Prostate gland (tissue), 2 donors: ENCODE results near the gene CNTN5. TPM values are rescaled to one million over a fixed set of nuclear protein-coding genes. Genes with fewer than 3 reads are reported as not detected.

Experiments
- DNase-seq: peaks from one replicate; pipeline ENCODE4 v3.0.0-alpha.2; 2019; ENCODE audit warnings: low spot score
- H3K27ac ChIP-seq, 2 donors: fragments of 200-600 bp; sonication (generic); 2 replicates each; pipeline ENCODE4 v1.5.1; 2017 to 2019
- H3K27me3 ChIP-seq: fragments of 200-600 bp; sonication (generic); replicated peaks from 2 replicates; pipeline ENCODE4 v1.5.1; 2019; ENCODE audit not compliant: insufficient read depth
- H3K36me3 ChIP-seq, 2 donors: fragments of 200-600 bp; sonication (generic); 1 replicate in 1 of 2; 2 replicates in 1 of 2; pipeline versions ENCODE4 v1.5.1 to v1.8.1; 2017 to 2019
- H3K4me1 ChIP-seq: fragments of 200-600 bp; sonication (generic); replicated peaks from 2 replicates; pipeline ENCODE4 v1.5.1; 2019
- H3K4me3 ChIP-seq, 2 donors: fragments of 200-600 bp; sonication (generic); 2 replicates each; pipeline ENCODE4 v1.5.1; 2017 to 2019
- H3K9me3 ChIP-seq: fragments of 200-600 bp; sonication (generic); 2 replicates; pipeline ENCODE4 v1.5.1; 2017
- POLR2A ChIP-seq: fragments of 450-650 bp; IDR thresholded peaks from one replicate; pipeline ENCODE4 v1.6.1; 2016; ENCODE audit warnings: antibody characterized with exemption, mild to moderate bottlenecking
- POLR2AphosphoS5 ChIP-seq: sonication (generic); formaldehyde crosslinking; IDR thresholded peaks from one replicate; pipeline ENCODE4 v1.6.1; 2017; ENCODE audit warnings: antibody characterized with exemption
- WGBS: methylation state at CpG from one replicate; pipeline ENCODE4 v1.1.5; 2018; 5-methylcytosine and 5-hydroxymethylcytosine counted together
- intact Hi-C: fragments of 100-400 bp; cut with DNase I; formaldehyde crosslinking; loops from one replicate; pipeline ENCODE4 v1.14.2; 2022
- total RNA-seq, 2 donors: library from RNA; depleted of rRNA; stranded (reverse); fragments of >200 nt; gene quantifications; one replicate each; pipeline ENCODE4 v1.1.0, GENCODE V29; 2016
- TF ChIP-seq, protein P1 (sequence below), 4 experiments: fragments of 200-600 bp in 2 of 4; fragments of 450-650 bp in 2 of 4; sonication (generic) in 2 of 4; IDR thresholded peaks; 1 replicate in 3 of 4; 2 replicates in 1 of 4; pipeline ENCODE4 v1.5.1; 2016 to 2019; ENCODE audit warnings: antibody characterized with exemption in 4 of 4, mild to moderate bottlenecking in 2 of 4, moderate library complexity in 2 of 4

Gene CNTN5
- total RNA-seq, 2 donors from 2014 or later, result 1.0 TPM; not detected in 1

DNA sequence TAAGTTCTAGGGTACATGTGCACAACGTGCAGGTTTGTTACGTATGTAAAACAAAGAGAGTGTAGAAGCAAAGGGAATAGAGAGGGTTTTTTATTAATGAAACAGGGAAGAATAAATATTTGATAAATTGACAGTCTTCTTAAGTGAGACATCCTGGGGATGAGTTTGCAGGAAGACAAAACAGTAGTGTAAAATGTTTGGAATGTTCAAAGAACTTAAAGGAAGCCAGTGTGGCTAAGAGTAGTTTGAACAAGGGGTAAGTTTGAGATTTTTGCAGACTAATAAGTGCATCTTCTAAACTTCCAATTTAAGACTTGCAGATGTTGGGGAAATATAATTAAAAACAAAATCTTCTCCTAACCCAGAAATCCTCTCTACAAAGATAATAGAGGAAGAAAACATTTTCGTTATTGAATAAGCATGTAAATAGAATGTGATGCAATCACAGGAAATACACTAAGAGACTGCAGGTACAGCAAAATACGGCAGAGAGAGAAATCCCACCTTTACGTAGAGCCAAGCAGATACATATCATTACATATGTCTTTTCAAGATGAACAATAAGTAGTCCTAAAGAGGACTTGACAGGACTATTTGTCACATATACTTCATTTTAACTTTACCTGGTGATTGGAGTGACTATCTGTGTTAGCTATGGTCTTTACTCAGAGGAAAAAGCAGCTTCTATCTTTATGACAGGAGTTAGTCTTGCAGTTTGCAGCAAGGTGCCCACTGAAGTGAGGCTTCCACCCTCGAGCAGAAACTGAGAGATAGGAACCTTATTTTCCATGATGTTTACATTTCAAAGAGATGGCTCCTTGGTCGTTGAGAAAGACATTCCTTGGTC lies 402.1 kb downstream of the CNTN5 start:
- 37% methylated on average over 7 of the region's 7 CpGs for WGBS
- no peak overlapping the region for H3K27ac ChIP-seq

DNA sequence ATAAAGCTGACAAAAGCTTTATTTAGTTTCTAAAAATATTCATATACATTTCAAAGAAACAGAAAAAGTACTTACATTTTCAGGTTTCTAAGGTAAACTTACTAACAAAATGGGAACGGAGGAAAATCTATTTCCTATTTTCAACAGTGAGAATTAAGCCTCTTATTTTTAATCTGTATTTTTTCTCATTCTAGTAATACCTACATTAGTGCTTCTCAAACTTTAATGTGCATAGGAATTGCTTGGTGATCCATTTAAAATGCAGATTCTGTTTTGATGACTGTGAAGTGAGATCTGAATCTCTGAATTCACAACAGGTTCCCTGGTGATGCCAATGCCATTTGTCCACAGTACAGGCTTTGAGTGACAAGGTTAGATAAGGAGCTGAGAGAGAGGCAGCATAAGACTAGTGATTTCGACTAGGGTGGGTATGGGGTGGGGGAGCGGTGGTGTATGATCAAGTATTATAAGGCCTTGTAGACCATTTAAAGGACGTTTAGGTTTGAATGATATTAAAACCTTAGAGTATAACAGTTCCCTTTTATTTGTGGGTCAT lies 402.8 kb downstream of the CNTN5 start:
- DNase-seq, result no peak
- no peaks in the 10 kb centered on the region for H3K36me3 ChIP-seq
- no peaks in the 10 kb centered on the region for H3K27me3 ChIP-seq
- WGBS, result 67% methylated on average over 4 of the region's 4 CpGs
- intact Hi-C loops, result no loop called here
- no peak overlapping the region for H3K27ac ChIP-seq
- TF ChIP-seq POLR2AphosphoS5 (no peak), POLR2A (no peak)
- TF ChIP-seq, protein P1, sequence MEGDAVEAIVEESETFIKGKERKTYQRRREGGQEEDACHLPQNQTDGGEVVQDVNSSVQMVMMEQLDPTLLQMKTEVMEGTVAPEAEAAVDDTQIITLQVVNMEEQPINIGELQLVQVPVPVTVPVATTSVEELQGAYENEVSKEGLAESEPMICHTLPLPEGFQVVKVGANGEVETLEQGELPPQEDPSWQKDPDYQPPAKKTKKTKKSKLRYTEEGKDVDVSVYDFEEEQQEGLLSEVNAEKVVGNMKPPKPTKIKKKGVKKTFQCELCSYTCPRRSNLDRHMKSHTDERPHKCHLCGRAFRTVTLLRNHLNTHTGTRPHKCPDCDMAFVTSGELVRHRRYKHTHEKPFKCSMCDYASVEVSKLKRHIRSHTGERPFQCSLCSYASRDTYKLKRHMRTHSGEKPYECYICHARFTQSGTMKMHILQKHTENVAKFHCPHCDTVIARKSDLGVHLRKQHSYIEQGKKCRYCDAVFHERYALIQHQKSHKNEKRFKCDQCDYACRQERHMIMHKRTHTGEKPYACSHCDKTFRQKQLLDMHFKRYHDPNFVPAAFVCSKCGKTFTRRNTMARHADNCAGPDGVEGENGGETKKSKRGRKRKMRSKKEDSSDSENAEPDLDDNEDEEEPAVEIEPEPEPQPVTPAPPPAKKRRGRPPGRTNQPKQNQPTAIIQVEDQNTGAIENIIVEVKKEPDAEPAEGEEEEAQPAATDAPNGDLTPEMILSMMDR (IDR thresholded peaks at IDR 0.05), result no peak
- H3K4me1 ChIP-seq, result no peaks in the 10 kb centered on the region
- no peak overlapping the region for H3K4me3 ChIP-seq
- H3K9me3 ChIP-seq, result no peaks in the 10 kb centered on the region

More for the DNA sequence above, 402.1 kb downstream of the CNTN5 start:
- Histone ChIP-seq H3K36me3 (no peaks in the 10 kb centered on the region), H3K4me1 (no peaks in the 10 kb centered on the region), H3K27me3 (no peaks in the 10 kb centered on the region), H3K9me3 (no peaks in the 10 kb centered on the region), H3K4me3 (no peak overlapping the region)
- intact Hi-C loops, result no loop called here
- TF ChIP-seq POLR2AphosphoS5 (no peak), POLR2A (no peak)
- TF ChIP-seq, protein P1 (IDR thresholded peaks at IDR 0.05), result no peak
- no peak for DNase-seq

DNA sequence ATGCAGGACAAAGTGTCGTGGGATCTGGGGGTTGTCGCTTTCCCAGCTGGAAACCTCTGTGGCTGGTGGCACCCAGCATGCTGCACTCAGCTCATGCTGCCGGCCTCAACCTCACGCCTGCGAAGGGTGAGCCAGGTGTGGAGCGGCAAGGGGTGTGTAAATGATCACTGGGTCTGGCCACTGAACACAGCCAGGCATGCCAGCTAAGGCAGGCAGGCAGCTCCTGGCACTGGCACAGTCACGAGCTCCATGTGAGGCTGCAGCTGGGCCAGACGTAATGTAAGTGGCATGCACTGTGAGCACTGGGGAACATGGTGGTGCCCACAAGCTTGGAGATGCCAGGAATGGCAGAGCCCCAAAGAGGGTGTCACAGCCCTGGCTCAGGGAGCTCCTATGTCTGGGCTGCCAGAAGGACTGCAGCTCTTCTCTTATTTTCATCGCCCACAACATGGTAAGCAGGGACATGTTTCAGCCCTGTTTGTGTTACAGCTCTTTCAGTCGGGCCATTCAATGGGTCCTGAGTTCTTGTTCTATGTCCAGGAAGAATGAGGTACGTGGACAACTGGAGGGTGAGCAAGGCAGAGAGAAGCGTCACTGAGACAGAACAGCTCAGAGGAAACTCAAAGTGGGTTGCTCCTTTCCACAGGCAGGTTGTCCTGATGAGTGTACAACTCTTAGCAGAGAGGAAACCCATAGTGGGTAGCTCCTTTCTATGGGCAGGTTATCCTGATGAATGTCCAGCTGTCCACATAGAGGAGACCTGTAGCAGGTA lies 403.8 kb downstream of the CNTN5 start:
- TF ChIP-seq POLR2A, result no peak
- TF ChIP-seq POLR2AphosphoS5, result no peak
- TF ChIP-seq, protein P1 (IDR thresholded peaks at IDR 0.05), result no peak
- no peak overlapping the region for H3K27ac ChIP-seq
- H3K27me3 ChIP-seq, result no peaks in the 10 kb centered on the region
- no peak overlapping the region for H3K4me3 ChIP-seq
- no peak for DNase-seq
- H3K4me1 ChIP-seq, result no peaks in the 10 kb centered on the region
- no peaks in the 10 kb centered on the region for H3K9me3 ChIP-seq
- 94% methylated on average over 11 of the region's 12 CpGs for WGBS
- no peaks in the 10 kb centered on the region for H3K36me3 ChIP-seq
- intact Hi-C loops, result no loop called here

DNA sequence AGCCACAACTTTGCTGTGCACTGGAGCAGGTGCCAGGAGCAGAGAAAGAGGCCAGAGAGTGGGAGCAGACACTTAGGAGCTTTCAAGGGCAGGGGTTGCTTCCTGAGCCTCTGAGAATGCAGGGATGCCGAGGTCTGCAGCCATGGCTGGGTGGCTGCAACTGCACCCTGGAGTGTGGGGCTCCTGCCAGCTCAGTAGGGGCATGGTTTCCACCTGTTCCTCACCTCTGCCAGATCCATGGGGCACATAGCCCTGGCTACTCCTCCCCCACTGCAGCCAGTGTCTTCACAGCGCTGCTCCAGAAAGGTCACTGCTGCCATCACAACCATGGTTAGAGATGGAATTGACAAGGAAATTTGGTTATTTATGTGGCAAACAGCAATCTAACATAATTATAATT lies 404.8 kb downstream of the CNTN5 start:
- Histone ChIP-seq H3K4me1 (no peaks in the 10 kb centered on the region), H3K9me3 (no peaks in the 10 kb centered on the region), H3K36me3 (no peaks in the 10 kb centered on the region), H3K27me3 (no peaks in the 10 kb centered on the region), H3K27ac (no peak overlapping the region), H3K4me3 (no peak overlapping the region)
- intact Hi-C loops, result no loop called here
- TF ChIP-seq POLR2A, result no peak
- no peak for TF ChIP-seq POLR2AphosphoS5
- TF ChIP-seq, protein P1 (IDR thresholded peaks at IDR 0.05), result no peak
- DNase-seq, result no peak
- WGBS, result 68% methylated on average over 2 of the region's 2 CpGs
